GM23338 (cell line): ENCODE measurements around the gene UVRAG. TPM values are rescaled to one million over a fixed set of nuclear protein-coding genes. Genes with fewer than 3 reads are reported as not detected.

ENCODE experiments used
- ATAC-seq: fragments of 200-7000 bp; cut with Tn5 transposase; 3 replicates; pipeline ENCODE4 v1.9.1; 2020
- DNase-seq: peaks from one replicate; pipeline ENCODE4 v3.0.0-alpha.2; 2015; ENCODE audit warnings: low spot score
- H2AFZ ChIP-seq: fragments of 200-600 bp; sonication (generic); 2 replicates; pipeline ENCODE4 v1.8.0; 2016; ENCODE audit warnings: antibody characterized with exemption, mild to moderate bottlenecking, moderate library complexity
- H3F3A ChIP-seq: fragments of 200-600 bp; sonication (generic); replicated peaks from 2 replicates; pipeline ENCODE4 v1.8.0; 2017; ENCODE audit warnings: antibody characterized with exemption, mixed run types, low read depth
- H3K27ac ChIP-seq: fragments of 200-600 bp; sonication (generic); 2 replicates; pipeline ENCODE4 v1.6.1; 2016; ENCODE audit warnings: low read depth
- H3K27me3 ChIP-seq: fragments of 200-600 bp; sonication (generic); 2 replicates; pipeline ENCODE4 v1.8.0; 2016; ENCODE audit warnings: mild to moderate bottlenecking, mixed run types, moderate library complexity; ENCODE audit not compliant: insufficient read depth
- H3K36me3 ChIP-seq: fragments of 200-600 bp; sonication (generic); 2 replicates; pipeline ENCODE4 v1.8.0; 2016; ENCODE audit warnings: mild to moderate bottlenecking; ENCODE audit not compliant: insufficient read depth
- H3K4me1 ChIP-seq: fragments of 200-600 bp; sonication (generic); 2 replicates; pipeline ENCODE4 v1.8.0; 2016; ENCODE audit warnings: mild to moderate bottlenecking, moderate library complexity; ENCODE audit not compliant: insufficient read depth
- H3K4me2 ChIP-seq: fragments of 200-600 bp; sonication (generic); 2 replicates; pipeline ENCODE4 v1.7.1; 2017; ENCODE audit warnings: mixed run types
- H3K4me3 ChIP-seq: fragments of 200-600 bp; sonication (generic); 2 replicates; pipeline ENCODE4 v1.6.1; 2016; ENCODE audit warnings: mixed run types
- H3K79me2 ChIP-seq: fragments of 200-600 bp; sonication (generic); replicated peaks from 2 replicates; pipeline ENCODE4 v1.8.0; 2017; ENCODE audit warnings: mild to moderate bottlenecking; ENCODE audit not compliant: insufficient read depth
- H3K9me2 ChIP-seq: fragments of 200-600 bp; sonication (generic); 2 replicates; pipeline ENCODE4 v1.8.0; 2017; ENCODE audit not compliant: insufficient read depth
- H4K20me1 ChIP-seq: fragments of 200-600 bp; sonication (generic); replicated peaks from 2 replicates; pipeline ENCODE4 v1.8.0; 2017; ENCODE audit warnings: mild to moderate bottlenecking; ENCODE audit not compliant: insufficient read depth
- H3K27ac Mint-ChIP-seq: 2 replicates; pipeline ENCODE4 v1.8.0; 2020; ENCODE audit warnings: inconsistent platforms, mild to moderate bottlenecking, moderate library complexity, mixed read lengths
- H3K27me3 Mint-ChIP-seq: 3 replicates; pipeline ENCODE4 v1.8.0; 2022; ENCODE audit warnings: low read depth, mild to moderate bottlenecking, moderate library complexity, mixed read lengths, inconsistent platforms; ENCODE audit not compliant: insufficient read depth, poor library complexity
- H3K36me3 Mint-ChIP-seq: 3 replicates; pipeline ENCODE4 v1.8.0; 2021; ENCODE audit warnings: low read depth, mild to moderate bottlenecking, inconsistent platforms, moderate library complexity, mixed read lengths
- H3K4me1 Mint-ChIP-seq: 3 replicates; pipeline ENCODE4 v1.8.0; 2020; ENCODE audit warnings: mild to moderate bottlenecking, inconsistent platforms, mixed read lengths
- H3K4me3 Mint-ChIP-seq: 3 replicates; pipeline ENCODE4 v1.8.0; 2021; ENCODE audit warnings: moderate library complexity, mild to moderate bottlenecking, inconsistent platforms, mixed read lengths
- H3K9me3 Mint-ChIP-seq: 3 replicates; pipeline ENCODE4 v1.8.0; 2020; ENCODE audit warnings: moderate library complexity, mild to moderate bottlenecking, inconsistent platforms, mixed read lengths
- CREB1 ChIP-seq: fragments of 250-450 bp; sonication (Bioruptor Pico); IDR thresholded peaks from 2 replicates; pipeline ENCODE4 v1.5.0; 2020; ENCODE audit warnings: low read depth, mild to moderate bottlenecking, moderate library complexity
- CTCF ChIP-seq, 2 experiments: fragments of 200-600 bp in 1 of 2; sonication (generic) in 1 of 2; conservative IDR thresholded peaks; 2 replicates each; pipeline versions ENCODE4 v1.5.1 to v1.6.1; 2016 to 2017; ENCODE audit warnings: antibody characterized with exemption in 2 of 2, low read depth in 2 of 2, mild to moderate bottlenecking in 2 of 2, moderate library complexity in 1 of 2
- ETS1 ChIP-seq: IDR thresholded peaks from 2 replicates; pipeline ENCODE4 v1.6.1; 2016; ENCODE audit warnings: antibody characterized with exemption
- EZH2 ChIP-seq: fragments of 200-600 bp; sonication (generic); IDR thresholded peaks from one replicate; pipeline ENCODE4 v1.8.0; 2017; ENCODE audit warnings: antibody characterized with exemption, mild to moderate bottlenecking, low read depth; ENCODE audit not compliant: unreplicated experiment
- EZH2phosphoT487 ChIP-seq: fragments of 200-600 bp; sonication (generic); IDR thresholded peaks from one replicate; pipeline ENCODE4 v1.8.1; 2018; ENCODE audit warnings: antibody characterized with exemption; ENCODE audit not compliant: unreplicated experiment
- JUNB ChIP-seq: IDR thresholded peaks from one replicate; pipeline ENCODE4 v1.6.1; 2016; ENCODE audit warnings: antibody characterized with exemption; ENCODE audit not compliant: unreplicated experiment
- NANOG ChIP-seq: IDR thresholded peaks from 2 replicates; pipeline ENCODE4 v1.6.1; 2016; ENCODE audit warnings: antibody characterized with exemption, borderline replicate concordance
- POLR2AphosphoS5 ChIP-seq: IDR thresholded peaks from 2 replicates; pipeline ENCODE4 v1.6.1; 2016; ENCODE audit warnings: antibody characterized with exemption, low read depth
- REST ChIP-seq: IDR thresholded peaks from one replicate; pipeline ENCODE4 v1.6.1; 2018; ENCODE audit warnings: antibody characterized with exemption; ENCODE audit not compliant: unreplicated experiment
- STAT1 ChIP-seq: IDR thresholded peaks from one replicate; pipeline ENCODE4 v1.6.1; 2016; ENCODE audit warnings: antibody characterized with exemption; ENCODE audit not compliant: unreplicated experiment
- ZNF114 ChIP-seq: fragments of 250-450 bp; sonication (Bioruptor Pico); IDR thresholded peaks from 2 replicates; pipeline ENCODE4 v1.5.0; 2020; ENCODE audit warnings: mild to moderate bottlenecking, moderate library complexity
- ZNF331 ChIP-seq: fragments of 250-450 bp; sonication (Bioruptor Pico); IDR thresholded peaks from 2 replicates; pipeline ENCODE4 v1.5.0; 2020; ENCODE audit warnings: low read depth, mild to moderate bottlenecking, moderate library complexity
- ZNF462 ChIP-seq: fragments of 250-450 bp; sonication (Bioruptor Pico); IDR thresholded peaks from 2 replicates; pipeline ENCODE4 v1.5.0; 2020; ENCODE audit warnings: mild to moderate bottlenecking, moderate library complexity
- polyA plus RNA-seq: library from polyadenylated mRNA; unstranded; fragments of >200 nt; fragmentation: Nextera tagmentation; extraction: Ambion mirVana; gene quantifications from 2 replicates; pipeline ENCODE4 v1.2.1, GENCODE V29; 2016
- total RNA-seq: library from RNA; depleted of rRNA; stranded (reverse); fragments of >200 nt; shearing (Covaris generic); gene quantifications from 2 replicates; pipeline ENCODE4 v1.2.3, GENCODE V29; 2014

The UVRAG gene
- total and polyA plus RNA-seq, 2 experiments from 2014 or later, result 15.3 to 17.4 TPM

- Mint-ChIP-seq H3K9me3 (no peaks in the 10 kb centered on the region; the same call in 2 of the 3 replicates), H3K36me3 (peaks cover 6% of the 10 kb centered on the region; the same call in 1 of the 3 replicates), H3K4me1 (no peaks in the 10 kb centered on the region), H3K27ac (no peak overlapping the region), H3K4me3 (no peak overlapping the region), H3K27me3 (peaks cover 1% of the 10 kb centered on the region)
- 0 out of 2 replicates have a peak, but pooled peaks cover 6% of the 10 kb centered on the region for H3K79me2 ChIP-seq
- ATAC-seq (no peak), DNase-seq (no peak)
- H3K4me3 ChIP-seq, result no peak overlapping the region
- H3K4me2 ChIP-seq, result no peak overlapping the region
- no peaks in the 10 kb centered on the region for H3K27me3 ChIP-seq
- H3K4me1 ChIP-seq, result no peaks in the 10 kb centered on the region
- H2AFZ ChIP-seq, result no peak overlapping the region
- no peaks in the 10 kb centered on the region for H3F3A ChIP-seq
- no peaks in the 10 kb centered on the region for H3K36me3 ChIP-seq
- H3K9me2 ChIP-seq, result no peaks in the 10 kb centered on the region
- no peak overlapping the region for H3K27ac ChIP-seq
- no peak for TF ChIP-seq EZH2
- no peak for TF ChIP-seq ZNF462
- TF ChIP-seq NANOG, result no peak
- no peak for TF ChIP-seq REST
- no peak for TF ChIP-seq EZH2phosphoT487
- TF ChIP-seq ETS1, result no peak
- no peak for TF ChIP-seq ZNF331 (CRISPR knock-in tag)
- TF ChIP-seq STAT1, result no peak
- TF ChIP-seq POLR2AphosphoS5, result no peak
- no peak for TF ChIP-seq CREB1 (CRISPR knock-in tag)
- TF ChIP-seq CTCF (conservative IDR thresholded peaks at IDR 0.05; ENCODE audit: low read depth in 2 of 2), result no peak
- TF ChIP-seq ZNF114, result no peak
- TF ChIP-seq JUNB, result no peak
- H4K20me1 ChIP-seq, result 0 out of 2 replicates have a peak, but pooled peaks cover 2% of the 10 kb centered on the region
These were observed 39.0 kb downstream of the UVRAG start for GRCh38 chr11:75853971-75854370.
